CD1c-positive myeloid dendritic cell (primary cell): Measurements from ENCODE around the gene WRAP73.

Experiments used
- DNase-seq: peaks from one replicate; pipeline ENCODE4 v3.0.0-alpha.2; 2016; ENCODE audit errors: extremely low spot score

Gene WRAP73

GRCh38 chr1:3611170-3612019 lies 38.5 kb downstream of the WRAP73 start, which contains the start of gene MEGF6:
Gene MEGF6, minus strand, starts transcription at chr1:3611508. Its CDS starts 240 bp downstream, at chr1:3611268.
- DNase-seq, result no peak

DNA sequence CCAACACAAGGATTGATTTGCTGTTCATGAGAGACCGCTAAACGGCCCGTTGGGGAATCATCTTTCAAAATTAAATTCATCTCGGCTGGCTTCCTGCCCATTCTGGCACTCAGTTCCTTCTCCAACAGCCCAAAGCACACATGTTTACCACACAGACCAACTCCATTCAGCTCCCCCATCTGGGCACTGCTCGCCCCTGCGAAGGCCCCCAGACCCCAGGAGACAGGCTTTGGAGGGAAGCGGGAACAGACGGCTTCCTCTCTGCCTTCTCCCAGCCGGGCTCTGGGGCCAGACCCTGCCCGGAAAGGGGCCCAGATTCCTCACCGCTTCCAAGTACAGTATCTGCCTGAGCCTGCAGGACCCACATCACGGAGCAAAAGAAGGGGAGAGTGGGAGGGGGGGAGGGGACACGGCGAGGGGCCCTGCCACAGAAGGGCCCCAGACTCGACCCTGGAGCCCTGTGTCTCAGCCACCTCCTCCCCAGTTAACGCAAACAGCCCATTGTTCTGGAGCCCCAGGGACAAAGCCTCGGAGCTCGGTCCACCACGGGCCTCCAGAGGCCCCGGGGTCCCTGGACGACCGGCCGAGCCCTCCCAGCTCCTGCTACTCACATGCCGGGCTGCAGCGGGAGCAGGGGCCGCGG lies 39.3 kb downstream of the WRAP73 start:
- no peak for DNase-seq

GRCh38 chr1:3609769-3610526 lies 40.0 kb downstream of the WRAP73 start:
- no peak for DNase-seq

GRCh38 chr1:3609016-3609768 lies 40.7 kb downstream of the WRAP73 start:
- no peak for DNase-seq

DNA sequence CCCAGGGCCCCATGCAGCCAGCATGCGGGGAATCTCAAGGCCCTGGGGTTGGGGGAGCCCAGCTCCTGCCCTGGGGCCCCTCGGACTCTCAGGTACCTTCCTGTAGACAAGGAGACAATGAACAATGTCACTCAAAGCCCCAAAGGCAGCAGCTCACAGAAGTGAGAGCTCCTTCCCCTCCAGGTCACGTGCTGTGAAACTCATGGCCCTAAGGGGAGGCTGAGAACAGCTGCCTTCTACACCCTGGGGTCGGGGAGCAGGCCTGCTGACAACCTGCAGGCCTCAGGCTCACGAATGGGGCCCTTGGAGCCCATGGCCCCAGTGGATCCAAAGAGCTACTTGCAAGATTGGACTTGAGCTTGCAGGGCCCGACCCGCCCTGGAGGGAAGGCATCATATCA lies 41.7 kb downstream of the WRAP73 start:
- no peak for DNase-seq

DNA sequence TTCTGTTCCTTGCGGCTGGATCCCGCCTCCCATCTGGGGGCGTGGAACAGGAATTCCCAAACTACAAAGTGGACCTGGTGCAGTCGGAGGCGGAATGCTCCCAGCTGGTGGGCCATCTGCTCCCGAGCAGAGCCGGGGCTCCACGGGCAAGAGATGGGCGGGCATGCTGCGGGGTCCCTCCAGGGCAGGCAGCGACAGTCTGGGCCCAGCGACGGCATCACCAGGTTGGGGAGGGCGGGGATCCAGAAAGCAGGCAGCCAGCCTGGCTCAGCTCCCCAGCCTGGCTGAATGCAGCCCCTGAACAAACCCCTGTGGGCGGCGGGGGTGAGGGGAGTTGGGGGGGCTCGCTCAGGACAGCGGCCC lies 42.2 kb downstream of the WRAP73 start:
- no peak for DNase-seq

DNA sequence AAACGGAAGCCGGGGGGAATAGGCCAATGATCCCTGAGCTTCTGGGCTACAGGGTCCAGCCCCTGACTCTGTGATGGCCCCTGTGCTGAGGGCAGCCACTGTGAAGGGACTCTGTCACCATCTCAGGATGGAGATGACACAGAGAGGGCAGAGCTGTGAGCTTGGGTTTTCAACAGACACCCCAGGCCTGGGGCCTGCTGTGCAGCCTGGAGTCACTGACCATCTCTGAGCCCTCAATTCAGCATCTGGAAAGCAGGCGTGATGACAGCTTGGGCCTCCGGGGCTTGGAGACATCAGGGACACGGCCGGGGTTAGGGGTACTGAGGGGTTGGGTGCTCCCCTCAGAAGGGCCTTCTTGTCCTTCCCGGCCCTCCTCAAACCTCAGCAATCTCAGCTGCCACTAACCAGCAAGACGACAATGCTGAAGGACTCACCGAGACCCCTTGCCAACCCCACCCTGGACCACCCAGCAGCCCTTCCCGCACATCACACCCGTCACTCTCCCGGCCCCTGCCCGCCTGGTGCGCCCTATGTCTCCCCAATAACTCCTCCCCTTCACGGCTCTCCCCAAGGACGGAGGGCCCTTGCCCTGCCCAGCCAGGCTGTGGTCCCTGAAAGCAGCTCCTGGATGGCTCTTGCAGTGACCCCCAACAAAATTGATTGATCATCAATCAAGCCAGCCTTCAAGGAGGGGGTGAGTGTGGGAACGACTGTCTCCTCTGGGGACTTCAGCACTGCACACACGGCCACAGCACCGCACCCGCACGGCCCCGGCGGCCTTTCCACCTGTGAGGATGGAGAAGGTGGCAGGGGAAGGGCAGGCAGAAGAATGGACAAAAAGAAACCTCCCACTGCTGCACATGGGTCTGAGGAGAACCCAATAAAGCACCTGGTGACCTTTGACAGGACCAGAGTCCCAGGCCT lies 42.9 kb downstream of the WRAP73 start:
- DNase-seq, result no peak

DNA sequence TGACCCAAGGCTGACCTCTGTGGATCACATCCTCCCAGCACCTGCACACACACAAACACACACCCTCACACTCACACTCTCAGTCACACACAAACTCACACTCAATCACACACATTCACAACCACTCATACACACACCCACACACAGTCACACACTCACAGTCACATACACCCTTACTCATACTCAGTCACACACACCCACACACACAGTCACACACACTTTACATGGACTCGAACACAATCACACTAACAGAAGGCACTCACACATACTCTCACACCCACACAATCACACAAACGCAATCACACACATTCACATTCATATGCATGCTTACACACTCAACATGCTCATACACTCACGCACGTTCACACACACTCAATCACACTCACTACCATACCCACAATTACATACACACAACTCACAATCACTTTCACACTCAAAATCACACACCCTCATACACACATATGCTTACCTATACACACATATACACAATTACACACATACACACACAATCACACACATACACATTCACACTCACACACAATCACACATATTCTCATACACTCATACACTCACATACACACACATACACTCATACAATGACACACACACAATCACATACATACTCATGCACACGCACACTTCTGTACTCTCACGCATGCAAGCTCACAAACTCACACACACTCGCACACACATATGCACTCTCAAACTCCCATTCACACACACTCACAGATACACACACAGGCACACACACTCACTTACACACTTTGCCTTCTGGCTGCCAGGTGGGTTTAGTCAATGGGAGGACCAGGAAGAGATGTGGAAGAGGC lies 44.7 kb downstream of the WRAP73 start:
- DNase-seq, result no peak

- no peak for DNase-seq
Measured at GRCh38 chr1:3604468-3604974, 45.4 kb downstream of the WRAP73 start.

DNA sequence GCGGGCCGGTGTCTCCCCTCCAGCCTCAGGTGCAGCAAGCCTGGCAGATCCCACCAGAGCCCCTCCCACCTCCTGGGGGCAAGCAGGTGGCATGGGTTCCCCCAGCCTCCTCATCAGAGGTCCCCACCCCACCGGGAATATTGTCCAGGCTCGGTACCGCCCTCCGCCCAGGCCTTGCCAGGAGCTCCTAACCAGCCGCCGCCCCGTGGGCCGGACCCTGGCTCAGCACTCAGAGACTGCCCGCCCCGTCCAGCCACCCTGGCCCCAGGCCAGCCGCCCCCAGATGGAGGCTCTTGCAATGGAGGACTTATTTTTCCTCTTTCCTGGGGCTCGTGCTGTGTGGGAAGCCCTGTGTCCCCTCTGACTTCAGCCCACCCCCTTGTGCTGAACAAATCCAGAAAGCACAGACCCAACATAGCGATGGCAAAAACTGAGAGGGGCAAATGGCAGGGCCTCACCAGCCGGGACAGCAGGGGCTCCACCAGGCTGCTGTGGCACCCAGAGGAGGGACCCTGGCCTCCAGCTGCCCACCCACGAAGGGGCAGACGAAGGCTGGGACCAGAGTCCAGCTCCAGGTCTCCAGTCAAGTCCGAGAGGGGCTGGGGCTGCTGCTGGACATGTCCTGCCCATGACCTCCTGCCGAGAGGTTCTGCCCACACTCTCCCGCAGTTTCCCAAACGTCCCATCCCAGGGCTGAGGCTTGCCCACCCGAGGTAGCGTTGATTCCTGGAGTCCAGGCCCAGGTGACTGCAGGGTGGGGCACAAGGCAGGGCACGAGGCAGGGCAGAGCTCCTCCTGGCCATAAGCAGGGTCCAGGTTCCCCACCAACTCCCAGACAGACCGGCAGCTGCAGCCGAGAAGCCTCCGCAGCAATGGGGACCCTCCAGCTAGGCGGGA lies 46.1 kb downstream of the WRAP73 start:
- DNase-seq, result no peak

DNA sequence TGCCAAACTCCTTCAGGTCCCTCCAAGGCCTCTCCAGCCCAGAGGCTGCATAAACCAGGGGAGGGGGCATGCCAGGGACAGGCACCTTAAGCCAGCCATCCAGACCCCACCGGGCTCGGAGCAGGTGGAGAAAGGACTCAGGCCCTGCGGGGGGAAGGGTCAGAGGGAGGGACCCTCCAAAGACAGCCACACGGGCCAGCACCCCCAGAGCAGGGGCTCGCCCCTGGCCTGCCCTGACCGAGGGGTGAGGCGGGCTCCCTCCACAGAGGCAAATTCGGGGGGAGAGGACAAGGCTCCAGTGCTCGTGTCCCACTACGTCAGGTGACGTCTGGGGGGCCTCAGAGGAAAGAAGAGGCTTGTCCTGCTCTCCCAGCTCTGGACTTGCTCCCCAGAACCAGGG lies 46.7 kb downstream of the WRAP73 start:
- DNase-seq, result no peak

DNA sequence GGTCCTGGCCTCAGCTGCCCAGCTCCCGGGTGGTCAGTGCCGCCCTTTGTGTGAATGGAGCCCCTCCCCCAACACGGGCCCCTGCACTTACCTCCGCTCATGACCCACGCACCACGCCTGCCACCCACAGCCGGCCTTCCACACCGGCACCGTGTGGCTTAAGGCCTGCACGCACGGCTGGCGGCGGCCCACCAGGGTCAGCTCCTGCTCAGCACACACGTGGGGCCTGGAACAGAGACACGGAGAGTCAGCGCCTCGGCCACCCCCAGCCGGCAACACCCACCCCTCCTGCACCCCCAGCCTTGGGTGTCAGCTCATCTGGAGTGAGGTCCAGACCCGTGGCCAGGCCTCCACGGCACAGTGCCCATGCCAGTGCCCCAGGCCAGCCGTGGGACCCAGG lies 47.5 kb downstream of the WRAP73 start:
- DNase-seq, result no peak

GRCh38 chr1:3601743-3602142 lies 48.2 kb downstream of the WRAP73 start:
- DNase-seq, result no peak

- DNase-seq, result no peak
Measured at GRCh38 chr1:3600354-3600753, 49.5 kb downstream of the WRAP73 start.

GRCh38 chr1:3599816-3600215 lies 50.1 kb downstream of the WRAP73 start:
- no peak for DNase-seq

DNA sequence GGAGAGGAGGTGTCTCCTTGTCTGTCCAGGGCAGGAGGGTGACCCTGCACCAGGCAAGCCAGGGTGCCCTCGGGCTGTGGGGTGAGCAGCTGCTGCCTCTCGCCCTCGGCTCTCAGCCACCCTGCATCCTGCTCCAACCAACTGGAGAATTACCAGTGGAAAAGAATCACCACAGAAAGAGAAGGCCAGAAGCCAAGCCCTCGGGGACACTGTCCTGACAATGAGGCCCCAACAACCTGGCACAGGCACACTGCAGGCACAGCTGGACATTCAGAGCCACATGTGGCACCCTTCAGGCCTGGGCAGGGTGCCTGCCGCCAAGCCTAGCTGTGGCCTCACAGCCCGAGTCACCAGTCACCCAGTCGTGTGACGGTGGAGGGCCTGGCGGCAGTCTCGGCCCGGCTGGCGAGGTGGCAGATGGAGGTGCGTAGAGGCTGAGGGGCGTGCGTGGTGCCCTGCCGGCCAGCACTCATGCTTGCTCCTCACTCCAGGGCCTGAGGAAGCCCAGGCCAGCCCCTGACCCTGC lies 50.6 kb downstream of the WRAP73 start:
- no peak for DNase-seq

DNA sequence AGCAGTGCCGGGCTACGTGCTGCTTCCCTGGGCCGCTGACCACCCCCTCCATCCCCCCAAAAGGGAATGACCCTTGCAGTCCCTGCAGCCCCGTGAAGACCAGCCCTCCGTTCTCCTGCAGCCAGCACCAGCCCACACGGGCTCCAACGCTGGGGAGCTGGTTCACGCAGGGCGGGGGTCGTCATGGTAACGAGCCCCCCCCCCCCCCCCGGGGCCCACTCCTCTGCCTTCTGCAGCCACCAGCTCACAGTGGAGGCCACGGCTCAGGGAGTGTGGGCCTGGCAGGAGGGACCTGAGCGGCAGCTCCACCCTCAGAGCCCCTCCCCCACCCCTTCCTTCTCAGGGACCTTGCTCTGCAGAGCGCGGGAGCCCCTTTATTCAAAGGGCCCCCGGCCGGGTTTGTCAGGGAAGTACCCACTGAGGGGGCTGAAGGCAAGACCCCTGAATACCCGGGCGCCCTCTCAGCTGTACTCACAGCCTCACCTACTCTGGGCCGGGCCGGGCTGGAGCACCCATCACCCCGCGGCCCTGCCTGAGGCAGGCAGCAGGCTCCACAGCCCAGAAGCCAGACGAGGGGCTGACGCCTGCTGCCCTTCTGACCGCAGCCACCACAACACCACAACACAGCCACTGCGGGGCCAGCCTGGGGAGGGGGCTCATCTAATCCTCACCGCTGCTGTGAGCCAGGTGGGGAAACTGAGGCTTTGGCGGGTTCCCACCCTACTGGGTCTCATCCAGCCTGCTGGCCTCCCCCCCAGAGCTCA lies 51.2 kb downstream of the WRAP73 start:
- DNase-seq, result no peak

GRCh38 chr1:3598051-3598491 lies 51.8 kb downstream of the WRAP73 start:
- DNase-seq, result no peak
